Vagina (tissue), 2 donors: Measurements from ENCODE around the gene TMEM63B.

Experiments used
- POLR2A ChIP-seq, 2 donors: fragments of 450-650 bp; IDR thresholded peaks; one replicate each; pipeline ENCODE4 v1.6.1; 2017; ENCODE audit warnings: antibody characterized with exemption in 2 of 2, mild to moderate bottlenecking in 2 of 2, moderate library complexity in 2 of 2
- POLR2AphosphoS5 ChIP-seq, 2 donors: sonication (generic); formaldehyde crosslinking; IDR thresholded peaks; one replicate each; pipeline ENCODE4 v1.9.0; 2017; ENCODE audit warnings: antibody characterized with exemption in 2 of 2, mild to moderate bottlenecking in 2 of 2, low read depth in 1 of 2; ENCODE audit not compliant: insufficient read depth in 1 of 2
- TF ChIP-seq, protein P1 (sequence below), 3 experiments: fragments of 450-650 bp in 2 of 3; fragments of 200-600 bp in 1 of 3; sonication (generic) in 1 of 3; IDR thresholded peaks; one replicate each; pipeline ENCODE4 v1.5.1; 2017 to 2019; ENCODE audit warnings: antibody characterized with exemption in 3 of 3, mild to moderate bottlenecking in 2 of 3, moderate library complexity in 2 of 3

DNA sequence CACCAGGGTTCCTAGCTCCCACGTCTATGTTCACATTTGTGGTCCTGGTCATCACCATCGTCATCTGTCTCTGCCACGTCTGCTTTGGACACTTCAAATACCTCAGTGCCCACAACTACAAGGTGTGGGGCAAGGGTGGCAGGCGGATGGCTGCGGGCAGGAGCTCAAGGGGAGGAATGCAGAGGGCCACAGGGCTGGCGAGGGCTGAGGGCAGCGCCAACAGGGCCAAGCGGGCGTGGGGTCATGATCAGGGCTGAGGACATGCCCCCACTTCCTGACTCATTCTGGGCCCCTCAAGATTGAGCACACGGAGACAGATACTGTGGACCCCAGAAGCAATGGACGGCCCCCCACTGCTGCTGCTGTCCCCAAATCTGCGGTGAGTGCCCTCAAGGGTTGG is 26.7 kb downstream of the TMEM63B start:
- no peak for TF ChIP-seq POLR2AphosphoS5 (IDR thresholded peaks at IDR 0.05; ENCODE audit: insufficient read depth in 1 of 2, low read depth in 1 of 2)
- TF ChIP-seq, protein P1, sequence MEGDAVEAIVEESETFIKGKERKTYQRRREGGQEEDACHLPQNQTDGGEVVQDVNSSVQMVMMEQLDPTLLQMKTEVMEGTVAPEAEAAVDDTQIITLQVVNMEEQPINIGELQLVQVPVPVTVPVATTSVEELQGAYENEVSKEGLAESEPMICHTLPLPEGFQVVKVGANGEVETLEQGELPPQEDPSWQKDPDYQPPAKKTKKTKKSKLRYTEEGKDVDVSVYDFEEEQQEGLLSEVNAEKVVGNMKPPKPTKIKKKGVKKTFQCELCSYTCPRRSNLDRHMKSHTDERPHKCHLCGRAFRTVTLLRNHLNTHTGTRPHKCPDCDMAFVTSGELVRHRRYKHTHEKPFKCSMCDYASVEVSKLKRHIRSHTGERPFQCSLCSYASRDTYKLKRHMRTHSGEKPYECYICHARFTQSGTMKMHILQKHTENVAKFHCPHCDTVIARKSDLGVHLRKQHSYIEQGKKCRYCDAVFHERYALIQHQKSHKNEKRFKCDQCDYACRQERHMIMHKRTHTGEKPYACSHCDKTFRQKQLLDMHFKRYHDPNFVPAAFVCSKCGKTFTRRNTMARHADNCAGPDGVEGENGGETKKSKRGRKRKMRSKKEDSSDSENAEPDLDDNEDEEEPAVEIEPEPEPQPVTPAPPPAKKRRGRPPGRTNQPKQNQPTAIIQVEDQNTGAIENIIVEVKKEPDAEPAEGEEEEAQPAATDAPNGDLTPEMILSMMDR (IDR thresholded peaks at IDR 0.05): no peak
- TF ChIP-seq POLR2A (IDR thresholded peaks at IDR 0.05): no peak
